NCI-H2107 (cell line): ENCODE results near the gene PRMT3.
A peak's percentile ranks its signal among the peaks of the same experiment; 100 is the strongest.
"Not testable (repeated sequence)": the region's sequence is repeated elsewhere in the genome, so short reads cannot be mapped to it uniquely, and the experiment has no call there.

Source experiments
- DNase-seq: peaks from one replicate; lab custom pipeline; 2025; lab: John Stamatoyannopoulos, UW

PRMT3 gene

DNA sequence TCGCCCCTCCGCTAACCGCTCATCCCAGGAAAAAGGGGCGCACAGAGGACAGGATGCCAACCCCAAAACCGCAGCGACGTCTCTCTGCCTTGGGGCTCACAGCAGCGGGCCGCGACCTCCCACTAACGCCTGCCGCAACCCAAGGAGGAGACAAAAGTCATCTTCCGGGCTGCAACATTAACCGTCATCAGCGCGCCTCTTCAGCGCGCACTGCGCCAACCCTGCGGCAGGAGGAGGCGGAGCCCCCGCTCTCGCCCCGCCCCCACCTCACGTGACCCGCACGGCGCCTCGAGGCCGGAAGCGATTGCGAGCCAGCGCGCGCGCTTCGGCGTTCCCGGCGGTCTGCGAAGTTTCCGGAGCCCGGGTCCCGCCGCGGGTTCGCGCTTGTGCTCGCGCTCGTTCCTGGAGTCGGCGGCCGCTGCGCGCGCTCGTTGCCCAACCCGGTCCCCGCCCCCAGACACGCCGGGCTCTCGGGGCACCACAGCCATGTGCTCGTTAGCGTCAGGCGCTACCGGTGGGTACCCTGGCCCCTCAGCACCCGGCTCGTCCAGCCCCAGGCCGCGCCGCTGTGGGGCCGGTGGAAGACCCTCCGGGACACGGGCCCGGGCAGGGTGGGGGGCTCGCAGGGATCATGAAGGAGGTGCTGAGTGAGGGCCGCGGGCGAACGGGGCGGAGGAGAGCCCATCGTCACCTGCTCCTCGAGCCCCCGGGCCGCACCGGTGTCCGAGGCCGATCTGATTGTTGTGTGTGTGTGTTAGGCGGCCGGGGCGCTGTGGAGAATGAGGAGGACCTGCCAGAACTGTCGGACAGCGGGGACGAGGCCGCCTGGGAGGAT lies at the start of gene PRMT3:
Gene PRMT3, plus strand, starts transcription at position 456 of the 835 bp plus-strand sequence. Its CDS starts 31 bp downstream, at position 487.
- DNase-seq = peak; percentile 89

DNA sequence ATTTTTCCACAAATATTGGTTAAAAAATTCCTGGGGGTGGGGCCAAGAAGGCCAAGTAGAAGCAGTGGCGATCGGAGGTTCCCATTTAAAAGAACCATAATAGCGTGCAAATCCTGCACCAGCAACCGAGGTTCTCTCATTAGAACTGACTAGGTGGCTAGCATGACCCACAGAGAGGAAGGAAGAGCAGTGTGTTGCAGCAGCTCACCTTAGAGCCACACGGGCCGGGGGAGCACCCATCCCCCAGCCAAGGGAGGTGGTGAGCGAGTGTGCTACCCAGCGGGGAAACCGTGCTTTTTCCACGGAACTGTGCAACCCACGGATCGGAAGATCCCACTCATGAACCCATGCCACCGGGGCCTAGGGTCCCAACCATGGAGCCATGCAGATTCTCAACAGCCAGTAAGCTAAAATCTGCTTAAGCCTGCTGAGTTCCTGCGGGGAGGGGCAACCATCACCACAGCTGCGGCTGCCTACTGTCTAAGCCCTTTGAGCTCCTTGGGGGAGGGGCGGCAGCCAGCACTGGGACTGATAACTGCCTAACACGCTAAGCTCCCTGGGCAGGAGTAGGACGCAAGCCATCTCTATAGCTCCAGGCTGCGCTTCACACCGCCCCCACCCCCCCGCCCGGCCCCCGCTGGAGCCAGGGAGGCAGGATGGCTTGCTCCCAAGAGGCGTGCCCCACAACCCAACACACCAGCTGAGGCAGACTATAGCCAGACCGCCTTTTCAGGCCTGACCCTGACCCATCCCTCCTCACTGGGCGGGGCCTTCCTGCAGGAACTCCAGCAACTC lies 45.0 kb upstream of the PRMT3 start:
- no peak for DNase-seq

DNA sequence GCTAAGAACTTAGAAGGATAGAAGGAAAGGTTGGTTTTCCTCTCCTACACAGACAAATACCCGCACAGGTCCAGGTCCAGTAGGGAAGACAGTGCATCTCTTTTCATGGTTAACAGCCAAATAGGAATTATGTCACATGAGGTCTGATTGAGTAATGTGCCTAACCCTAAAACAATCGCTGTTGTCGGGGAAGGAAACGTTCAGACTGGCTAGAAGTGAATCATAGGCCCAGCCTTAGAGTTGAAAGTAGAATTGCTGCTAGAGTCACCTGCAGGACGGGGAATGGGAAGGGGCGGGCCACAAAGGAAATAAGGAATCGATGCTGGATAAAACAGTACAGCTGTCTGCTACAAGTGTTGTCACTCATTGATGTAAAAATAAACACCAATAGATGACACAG lies 36.4 kb upstream of the PRMT3 start:
- DNase-seq = no peak

GRCh38 chr11:20351751-20352262 lies 35.7 kb upstream of the PRMT3 start:
- DNase-seq = no peak

DNA sequence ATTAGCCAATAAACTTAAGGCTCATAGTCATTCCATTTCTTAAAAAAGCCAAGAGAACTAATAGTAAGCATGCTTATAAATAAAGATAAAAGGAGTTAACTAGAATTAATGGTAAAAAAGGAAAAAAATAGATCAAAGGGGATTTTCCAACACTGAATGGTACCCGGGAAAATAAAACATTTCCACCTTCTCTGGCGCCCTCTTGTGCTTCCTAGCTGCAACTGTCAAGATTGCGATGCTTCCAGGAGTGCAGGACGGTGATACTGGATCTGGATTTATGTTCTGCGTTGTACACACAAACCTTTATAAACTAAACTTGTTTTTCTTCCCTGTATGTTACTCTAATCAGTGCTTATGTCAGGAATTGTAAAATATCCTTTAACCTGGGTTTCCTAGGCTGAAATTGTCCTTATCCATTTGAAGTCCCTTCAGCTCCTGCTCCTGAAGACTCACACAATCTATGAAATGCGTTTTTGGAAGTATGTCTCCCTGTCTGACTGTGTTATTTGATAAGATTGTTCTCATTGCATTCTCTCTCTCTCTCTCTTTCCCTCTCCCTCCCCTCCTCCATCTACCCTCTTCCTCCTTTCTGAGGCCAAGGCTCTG lies 33.6 kb upstream of the PRMT3 start:
- no peak for DNase-seq

- no peak for DNase-seq
Observed at GRCh38 chr11:20355221-20356219, 32.0 kb upstream of the PRMT3 start.

DNA sequence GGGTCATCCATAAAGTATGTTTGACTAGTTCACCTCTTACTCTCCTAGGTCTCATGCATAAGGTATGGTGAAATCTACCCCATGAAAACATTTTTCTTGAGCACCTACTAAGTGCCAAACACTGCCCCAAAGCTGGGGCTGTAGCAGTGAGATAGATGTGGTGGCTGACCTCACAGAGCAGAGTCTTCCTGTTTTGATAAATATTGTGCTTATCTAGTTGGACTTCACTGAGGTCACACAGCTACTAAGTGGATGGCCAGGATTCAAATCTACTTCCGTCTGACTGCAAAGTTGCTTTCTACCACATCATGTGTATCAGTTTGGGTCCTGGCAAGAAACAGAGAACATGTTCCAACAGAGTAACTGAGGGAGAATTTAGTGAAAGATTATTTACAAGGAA lies 30.4 kb upstream of the PRMT3 start:
- no peak for DNase-seq

GRCh38 chr11:20360650-20361049 lies 26.9 kb upstream of the PRMT3 start:
- no peak for DNase-seq

- DNase-seq = no peak
Observed at GRCh38 chr11:20362481-20362880, 25.0 kb upstream of the PRMT3 start.

DNA sequence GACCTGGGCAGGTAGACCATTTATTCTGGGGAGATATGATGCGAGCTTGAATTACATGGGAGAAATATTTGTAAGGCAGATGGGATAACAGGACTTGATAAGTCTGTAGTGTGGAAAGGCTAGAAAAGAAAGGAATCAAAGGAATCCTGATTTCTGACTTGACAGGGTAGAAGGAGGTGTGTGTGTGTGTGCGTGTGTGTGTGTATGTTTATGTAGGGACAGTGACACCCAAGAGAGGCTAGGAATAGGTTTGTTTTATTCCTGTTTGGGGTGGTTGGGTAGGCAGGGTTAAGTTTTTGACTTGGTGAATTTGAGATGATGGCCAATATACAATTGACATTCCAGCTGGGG lies 24.4 kb upstream of the PRMT3 start:
- DNase-seq = no peak

- DNase-seq = peak; percentile 30
Observed at GRCh38 chr11:20363500-20364340, 23.8 kb upstream of the PRMT3 start, which contains the start of gene HTATIP2. Gene HTATIP2 (plus strand): TSS chr11:20363714. CDS start chr11:20364238, 524 bp downstream.

DNA sequence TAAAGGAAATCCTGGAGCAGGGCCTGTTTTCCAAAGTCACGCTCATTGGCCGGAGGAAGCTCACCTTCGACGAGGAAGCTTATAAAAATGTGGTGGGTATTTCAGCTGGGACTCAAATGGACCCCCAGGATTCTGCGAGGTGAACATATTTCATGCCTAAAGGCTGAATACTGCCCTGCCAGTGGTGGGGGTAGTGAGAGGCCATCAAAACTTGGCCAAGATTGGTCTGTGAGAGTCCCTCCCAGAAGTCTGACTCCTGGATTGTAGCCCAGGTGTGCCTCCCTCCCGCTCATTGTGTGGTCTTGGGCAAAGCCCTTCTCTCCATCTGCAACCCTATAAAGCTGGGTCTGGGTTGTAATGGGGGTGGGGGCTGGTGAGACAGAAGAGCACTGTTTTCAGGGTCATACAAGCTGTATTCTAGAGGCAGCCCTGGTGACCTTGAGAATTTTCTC lies 23.1 kb upstream of the PRMT3 start:
- DNase-seq = no peak

DNA sequence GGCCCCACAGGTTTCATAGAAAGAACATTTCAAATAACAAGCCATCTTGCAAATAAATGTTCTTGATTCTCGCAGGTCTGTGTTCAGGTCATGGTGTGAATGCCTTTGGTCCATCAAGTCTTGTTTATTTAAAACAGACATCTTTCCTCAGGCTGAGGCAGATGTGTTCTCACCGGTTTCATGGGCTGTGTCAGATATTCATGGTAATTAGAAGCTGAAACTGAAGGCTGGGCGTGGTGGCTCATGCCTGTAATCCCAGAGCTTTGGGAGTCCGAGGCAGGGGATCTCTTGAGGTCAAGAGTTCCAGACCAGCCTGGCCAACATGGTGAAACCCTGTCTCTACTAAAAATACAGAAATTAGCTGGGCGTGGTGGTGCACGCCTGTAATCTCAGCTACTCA lies 22.1 kb upstream of the PRMT3 start:
- DNase-seq = not testable (repeated sequence)

DNA sequence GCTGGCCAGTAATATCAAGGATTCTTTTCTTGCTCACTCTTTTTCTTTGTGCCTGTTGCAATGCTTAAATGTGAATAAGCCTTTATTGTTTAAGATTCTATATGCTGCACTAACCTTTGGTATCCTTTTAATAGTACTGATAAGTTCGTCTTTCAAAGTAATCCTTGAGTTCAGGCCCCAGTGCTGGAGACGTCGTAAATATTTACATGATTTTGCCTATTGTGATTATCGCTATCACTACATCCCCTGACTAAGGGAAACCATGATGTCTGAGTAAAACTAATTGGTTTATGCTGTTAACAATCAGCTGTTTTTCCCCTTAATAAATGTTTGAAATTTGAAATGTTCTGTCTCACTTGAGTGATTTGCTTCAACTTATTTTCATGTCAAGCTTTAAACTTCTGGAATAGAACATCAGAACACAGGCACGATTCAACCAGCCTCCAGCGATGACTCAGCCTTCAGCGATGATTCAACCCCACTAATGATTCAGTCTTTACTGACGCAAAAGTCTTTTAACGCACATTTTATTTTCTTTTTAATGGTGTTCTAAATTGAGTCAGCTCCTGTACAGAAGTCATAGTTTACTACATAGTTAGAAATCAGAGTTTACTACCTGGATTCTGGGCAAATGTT lies 20.1 kb upstream of the PRMT3 start:
- no peak for DNase-seq

- DNase-seq = no peak
Observed at GRCh38 chr11:20368438-20368837, 19.1 kb upstream of the PRMT3 start.

DNA sequence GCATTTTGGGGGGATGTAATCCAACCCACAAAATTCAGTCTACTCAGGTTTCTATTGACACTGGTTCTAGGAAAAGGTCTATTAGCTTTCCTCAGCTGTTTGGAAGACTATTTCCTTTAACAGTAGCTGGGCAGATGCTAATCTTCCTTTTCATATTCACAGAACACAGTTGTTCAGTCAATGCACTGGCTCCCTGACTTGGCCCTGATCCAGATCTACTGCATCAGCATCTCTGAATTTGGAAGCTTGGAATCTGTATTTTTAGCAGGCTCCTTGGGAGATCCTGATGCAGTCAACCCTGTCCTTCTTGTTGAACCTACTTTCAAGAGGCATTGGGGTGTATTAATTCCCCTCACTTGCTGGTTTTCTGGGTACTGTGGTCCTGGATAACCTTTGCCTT lies 17.7 kb upstream of the PRMT3 start:
- DNase-seq = no peak

- no peak for DNase-seq
Observed at GRCh38 chr11:20372081-20372626, 15.4 kb upstream of the PRMT3 start.

DNA sequence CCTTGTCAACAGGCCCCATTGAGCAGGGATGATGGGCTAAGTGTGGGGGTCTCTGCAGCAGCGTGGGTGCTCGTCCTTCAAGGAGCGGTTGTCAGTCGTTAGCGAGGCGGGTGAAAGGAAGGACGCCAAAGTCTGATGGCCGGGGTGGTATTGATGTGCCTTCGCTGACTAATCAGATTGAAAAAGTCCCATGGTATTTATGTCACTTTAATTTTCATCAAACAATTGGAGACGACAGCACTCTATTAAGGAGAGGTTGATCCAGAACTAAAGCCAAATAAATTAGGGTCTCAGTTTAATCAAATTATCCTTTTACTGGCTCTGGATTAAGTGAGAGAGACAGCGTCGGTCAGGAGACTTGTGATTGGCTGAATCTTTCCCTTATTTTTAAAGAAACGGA lies 14.4 kb upstream of the PRMT3 start:
- no peak for DNase-seq

GRCh38 chr11:20373568-20374209 lies 13.8 kb upstream of the PRMT3 start:
- DNase-seq = no peak
